GM18526 (cell line): ENCODE results near the gene ASF1A.

ENCODE experiments used
- POLR2A ChIP-seq: IDR thresholded peaks from 3 replicates; pipeline ENCODE4 v1.6.1; 2011; ENCODE audit not compliant: insufficient read length; ENCODE audit errors: extremely low read depth

The ASF1A gene

DNA sequence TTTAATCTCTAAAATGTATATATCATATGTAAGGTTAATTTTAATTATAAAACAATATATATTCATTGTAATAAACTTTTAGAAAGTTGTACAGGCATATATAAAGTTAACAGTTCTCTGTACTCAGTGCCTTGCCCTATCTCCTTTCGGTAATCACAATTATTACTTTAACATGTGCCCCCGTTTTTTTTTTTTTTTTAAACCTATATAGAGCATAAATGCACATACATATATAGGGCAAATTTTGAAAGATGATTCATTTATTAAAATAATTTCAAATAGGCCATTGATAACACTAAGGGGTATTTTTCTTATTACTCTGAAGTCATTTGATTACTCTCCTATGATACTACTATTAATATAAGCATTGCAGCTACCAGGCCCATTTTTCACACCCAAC lies 1.9 kb downstream of the ASF1A start:
- TF ChIP-seq POLR2A = no peak

DNA sequence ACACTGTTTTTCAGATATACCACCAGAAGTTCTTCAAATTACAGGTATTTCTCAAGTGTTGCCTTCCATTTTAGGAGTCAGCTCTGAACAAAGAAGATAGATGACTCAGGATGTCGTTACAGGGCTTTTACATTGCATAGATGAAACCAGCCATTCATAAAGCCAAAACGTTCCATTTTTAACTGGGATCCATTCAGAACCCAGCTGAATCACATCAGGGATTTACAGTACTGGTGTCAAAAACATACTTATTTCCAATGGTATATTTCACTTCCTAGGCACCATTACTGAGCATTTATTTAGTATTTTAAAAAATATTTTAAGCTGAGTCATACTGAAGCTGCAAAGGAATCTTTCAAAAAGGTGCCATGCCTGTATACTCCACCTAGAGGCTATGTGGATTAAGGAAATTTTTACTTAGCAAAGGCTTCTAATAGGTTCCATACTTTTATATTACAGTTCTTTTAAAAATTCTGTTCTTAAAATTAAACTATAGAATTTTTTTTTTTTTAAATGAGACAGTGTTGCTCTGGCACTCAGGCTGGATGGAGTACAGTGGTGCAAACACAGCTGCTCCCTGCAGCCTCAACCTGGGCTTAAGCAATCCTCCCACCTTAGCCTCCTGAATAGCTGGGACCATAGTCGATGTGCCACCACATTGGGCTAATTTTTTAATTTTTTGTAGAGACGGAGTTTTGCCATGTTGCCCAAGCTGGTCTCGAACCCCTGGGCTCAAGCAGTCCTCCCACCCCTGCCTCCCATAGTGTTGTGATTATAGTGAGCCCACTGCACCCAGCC lies 2.6 kb downstream of the ASF1A start:
- no peak for TF ChIP-seq POLR2A

DNA sequence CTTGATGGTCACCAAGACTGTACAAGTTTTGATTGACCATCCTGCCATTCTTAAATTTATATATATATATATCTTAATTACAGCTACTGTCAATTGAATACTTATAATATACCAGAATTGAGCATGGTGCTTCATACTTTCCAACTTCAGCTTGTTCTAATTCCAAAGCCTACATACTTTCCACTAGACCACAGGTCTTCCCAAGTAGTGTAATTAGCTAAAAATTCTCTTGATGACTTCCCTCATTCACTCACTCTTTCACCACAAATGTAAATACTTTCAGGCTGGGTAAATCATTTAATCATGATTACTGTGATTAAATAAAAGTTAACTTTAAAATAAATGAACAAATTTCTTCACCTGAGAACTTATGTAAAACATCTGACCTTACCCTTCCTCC lies 3.4 kb downstream of the ASF1A start:
- TF ChIP-seq POLR2A = no peak

DNA sequence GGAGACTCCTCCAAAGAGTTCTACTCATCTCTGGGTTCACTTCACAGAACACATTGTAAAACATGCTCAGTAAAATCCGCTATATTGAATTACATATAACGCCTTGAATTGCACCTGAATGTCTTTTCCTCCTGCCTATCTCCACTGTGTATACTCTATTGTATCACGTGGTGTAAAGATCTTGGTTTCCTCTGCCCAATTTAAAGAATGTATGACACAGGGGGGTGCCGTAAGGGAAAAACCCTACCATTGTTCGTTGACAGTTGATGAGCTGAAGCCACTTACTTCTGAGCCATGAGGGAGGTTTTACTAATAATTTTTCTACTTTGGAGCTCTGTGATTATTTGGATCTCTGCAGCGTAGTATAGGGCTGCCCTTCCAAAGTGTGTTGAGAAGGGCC lies 6.0 kb downstream of the ASF1A start:
- TF ChIP-seq POLR2A = no peak

DNA sequence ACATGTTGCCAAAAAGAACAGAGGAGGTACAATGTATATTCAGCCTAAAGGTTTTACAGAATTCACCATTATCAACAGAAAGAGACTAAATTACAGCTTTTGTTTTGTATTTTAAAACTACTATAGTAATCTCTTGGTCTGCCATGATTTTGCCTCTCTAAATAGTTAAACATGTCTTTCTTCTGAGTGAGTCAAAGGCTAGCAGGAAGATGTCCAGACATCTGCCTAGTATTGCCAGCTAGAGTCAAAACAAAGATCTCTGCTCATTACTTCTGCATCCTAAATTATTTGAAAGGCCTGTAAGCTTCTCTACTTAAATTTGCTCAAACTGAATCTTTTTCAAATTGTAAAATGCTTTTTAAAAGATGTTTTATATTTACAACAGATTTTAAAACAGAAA lies 8.8 kb downstream of the ASF1A start:
- no peak for TF ChIP-seq POLR2A

DNA sequence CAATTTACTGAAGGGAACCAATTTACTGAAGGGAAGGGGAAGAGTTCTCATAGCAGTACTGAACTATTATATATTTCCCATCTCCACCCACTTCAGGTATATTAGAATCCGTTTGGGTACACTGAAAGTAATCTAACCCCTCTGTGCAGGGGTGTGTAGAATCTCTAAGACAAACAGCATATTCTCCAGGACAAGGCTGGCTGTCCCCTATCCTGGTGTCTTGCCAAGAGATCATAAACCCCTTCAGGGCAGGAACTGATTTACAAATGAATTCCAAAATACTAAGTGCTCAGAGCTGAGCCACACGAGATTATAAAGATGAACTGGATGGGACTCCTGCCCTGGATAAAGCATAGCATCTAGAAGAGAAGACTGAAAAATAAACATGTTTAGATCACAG lies 9.2 kb downstream of the ASF1A start:
- no peak for TF ChIP-seq POLR2A

DNA sequence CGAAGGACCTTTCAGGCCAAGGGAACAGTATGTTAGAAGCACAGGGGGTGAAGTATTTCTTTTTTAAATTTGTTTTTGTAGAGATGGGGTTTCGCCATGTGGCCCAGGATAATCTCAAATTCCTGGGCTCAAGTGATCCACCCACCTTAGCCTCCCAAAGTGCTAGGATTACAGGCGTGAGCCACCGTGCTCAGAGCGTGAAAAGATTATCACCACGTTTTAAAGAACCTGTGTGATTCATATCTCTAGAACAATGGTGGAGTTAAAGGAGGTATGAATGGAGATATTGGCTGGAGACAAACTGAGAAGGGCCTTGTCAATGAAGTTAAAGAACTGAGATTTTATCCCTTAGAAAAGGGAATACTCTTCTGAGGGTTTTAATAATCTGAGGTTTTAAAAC lies 9.7 kb downstream of the ASF1A start:
- TF ChIP-seq POLR2A = no peak

DNA sequence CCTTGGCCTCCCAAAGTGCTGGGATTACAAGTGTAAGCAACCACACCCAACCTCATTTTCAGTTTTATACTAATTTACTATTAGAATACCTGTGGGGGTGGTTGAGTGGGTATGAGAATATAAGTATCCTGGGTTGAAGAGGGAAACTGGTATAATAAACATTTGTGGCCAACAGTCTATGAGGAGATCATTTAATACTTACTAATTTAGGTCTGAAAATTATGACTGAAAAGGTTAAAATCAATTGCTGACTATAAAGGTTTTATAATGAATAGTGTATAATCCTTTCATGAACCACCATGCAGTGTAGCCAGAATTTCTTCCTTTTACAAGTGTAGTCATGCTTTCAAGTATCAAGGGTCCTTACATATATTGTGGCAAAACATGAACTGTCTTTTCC lies 11.1 kb downstream of the ASF1A start:
- no peak for TF ChIP-seq POLR2A

DNA sequence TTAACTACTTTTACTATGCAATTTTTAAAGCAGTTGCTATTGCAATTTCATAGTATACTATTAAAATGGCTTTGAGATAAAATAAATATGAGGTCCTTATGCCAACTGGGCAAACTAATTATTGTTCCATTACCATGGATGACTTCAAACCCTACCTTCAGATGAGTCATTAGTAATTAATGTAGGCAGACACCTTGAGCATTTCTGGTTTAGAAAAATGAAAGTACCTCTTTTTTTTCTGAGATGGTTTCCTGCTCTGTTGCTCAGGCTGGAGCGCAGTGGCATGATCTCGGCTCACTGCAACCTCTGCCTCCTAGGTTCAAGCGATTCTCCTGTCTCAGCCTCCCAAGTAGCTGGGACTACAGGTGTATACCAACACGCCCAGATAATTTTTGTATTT lies 11.9 kb downstream of the ASF1A start:
- no peak for TF ChIP-seq POLR2A

DNA sequence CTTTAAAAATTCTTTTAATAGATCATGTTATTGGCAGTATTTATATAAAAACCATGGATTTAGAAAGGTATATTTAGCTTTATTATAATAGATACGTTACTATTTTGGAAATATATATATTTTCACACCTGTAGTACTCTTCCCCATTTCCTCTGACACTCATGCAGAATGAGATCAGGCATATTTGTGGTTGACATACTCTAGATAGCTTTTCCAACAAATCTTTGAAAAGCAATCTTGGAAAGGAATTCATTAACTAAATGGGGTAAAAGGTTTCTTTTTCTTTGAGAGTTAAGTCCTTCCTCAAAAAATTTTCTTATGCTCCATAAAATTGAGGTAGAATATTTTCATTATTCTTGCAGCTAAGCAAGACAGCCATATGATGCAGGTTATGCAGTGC lies 14.5 kb downstream of the ASF1A start:
- no peak for TF ChIP-seq POLR2A

DNA sequence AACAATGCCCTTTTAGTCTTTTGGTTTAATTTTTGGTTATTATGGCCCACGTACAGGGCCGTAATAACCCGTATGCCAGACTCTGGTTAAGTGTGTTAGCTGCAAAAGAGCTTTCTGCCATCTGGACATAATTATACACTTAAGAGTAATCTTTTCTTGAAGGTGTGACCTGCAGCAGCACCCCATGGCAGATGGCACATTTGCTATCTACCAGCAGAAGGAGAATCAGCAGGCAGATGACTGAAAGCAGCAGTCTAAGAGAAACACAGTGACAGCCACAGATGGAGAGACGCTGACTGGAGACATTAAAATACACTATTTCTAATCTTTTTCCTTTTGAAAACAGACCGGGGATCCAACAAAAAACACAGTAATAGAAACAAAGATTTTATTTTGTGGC lies 18.7 kb downstream of the ASF1A start:
- TF ChIP-seq POLR2A = no peak

DNA sequence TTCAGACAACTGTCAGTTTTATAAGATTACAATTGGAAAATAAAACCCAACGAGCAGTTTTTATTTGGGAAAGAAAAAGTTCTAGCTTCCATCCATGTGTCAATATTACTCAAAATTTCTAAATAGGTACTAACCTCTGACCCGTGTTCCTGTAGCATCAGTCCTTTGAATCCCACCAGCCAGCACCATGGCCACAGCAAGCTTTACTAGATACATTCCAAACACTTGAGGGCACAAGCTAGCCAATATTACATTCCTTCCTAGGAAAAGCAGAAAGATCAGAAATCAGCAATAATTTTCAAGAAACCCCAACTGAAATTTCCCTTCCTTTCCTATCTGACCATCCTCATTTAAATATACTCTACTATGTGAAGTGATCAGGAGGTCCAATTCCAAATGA lies 19.2 kb downstream of the ASF1A start:
- no peak for TF ChIP-seq POLR2A

DNA sequence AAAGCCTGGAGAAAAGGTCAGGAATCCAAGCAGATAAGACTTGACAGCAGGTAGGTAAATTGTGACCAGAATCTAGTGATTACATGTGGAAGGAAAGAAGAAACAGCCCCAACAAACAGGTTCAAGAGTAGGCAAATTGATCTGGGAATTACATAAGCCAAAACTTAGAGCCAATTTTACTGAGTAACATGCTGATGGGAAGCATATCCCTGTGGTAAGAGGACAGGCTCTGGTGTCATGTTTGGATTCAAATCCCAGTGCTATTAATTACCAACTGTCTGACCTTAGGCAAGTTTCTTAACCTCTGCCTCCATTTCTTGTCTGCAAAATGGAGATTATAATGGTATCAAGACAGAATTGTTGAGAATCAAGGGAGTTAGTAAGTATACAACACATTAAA lies 20.6 kb downstream of the ASF1A start:
- TF ChIP-seq POLR2A = no peak

DNA sequence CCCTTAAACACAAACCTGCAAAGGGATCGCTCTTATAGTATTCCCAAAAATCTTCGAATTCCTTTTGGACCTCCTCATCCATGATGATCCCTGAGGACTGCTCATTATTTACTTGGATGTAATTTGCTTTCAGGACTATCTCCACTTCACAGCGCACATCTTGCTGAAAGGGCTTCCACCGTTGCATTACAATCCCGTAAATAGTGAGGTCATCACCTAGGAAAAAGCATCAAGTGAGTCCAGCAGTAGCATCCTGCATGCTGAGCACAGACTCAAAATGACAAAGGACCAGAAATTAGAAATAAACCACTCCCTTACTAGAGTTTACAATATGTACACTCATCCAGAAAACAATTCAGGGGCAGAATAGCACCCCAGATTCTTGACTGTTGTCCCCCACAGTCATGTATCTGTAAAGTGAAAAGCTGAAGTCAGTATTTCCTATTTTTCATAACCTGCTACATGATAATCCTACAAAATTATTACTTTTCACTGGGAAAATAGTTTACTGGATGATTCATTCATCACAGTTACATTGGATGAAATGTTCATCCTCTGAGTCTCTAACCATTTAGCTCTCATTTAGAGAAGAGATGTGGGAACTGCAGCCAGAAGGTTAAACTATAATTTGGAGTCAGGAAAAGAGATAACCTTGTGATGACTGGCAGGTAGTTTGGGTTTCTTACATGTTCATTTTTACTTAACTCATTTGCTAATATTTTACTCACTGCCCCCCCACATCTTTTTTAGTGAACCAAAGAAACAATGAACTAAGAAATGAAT lies 23.8 kb downstream of the ASF1A start:
- TF ChIP-seq POLR2A = no peak

DNA sequence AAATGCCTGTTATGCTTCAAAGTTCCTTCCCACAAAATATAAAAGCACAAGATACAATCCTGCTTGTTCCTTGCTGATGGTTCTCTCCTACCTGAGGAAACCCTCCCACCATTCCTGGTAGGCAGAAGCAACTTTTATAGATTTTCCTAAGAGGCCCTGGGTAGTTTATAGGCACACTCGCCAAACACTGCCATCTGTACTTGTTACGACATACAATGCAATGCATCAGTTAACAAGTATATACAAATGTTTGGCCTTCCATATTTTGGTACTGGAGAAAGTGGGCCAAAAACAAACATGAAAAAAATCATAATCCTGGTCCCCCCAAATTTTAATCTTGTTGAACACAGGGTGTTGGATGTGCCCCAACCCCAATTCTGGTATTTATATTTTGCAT lies 24.4 kb downstream of the ASF1A start:
- no peak for TF ChIP-seq POLR2A

DNA sequence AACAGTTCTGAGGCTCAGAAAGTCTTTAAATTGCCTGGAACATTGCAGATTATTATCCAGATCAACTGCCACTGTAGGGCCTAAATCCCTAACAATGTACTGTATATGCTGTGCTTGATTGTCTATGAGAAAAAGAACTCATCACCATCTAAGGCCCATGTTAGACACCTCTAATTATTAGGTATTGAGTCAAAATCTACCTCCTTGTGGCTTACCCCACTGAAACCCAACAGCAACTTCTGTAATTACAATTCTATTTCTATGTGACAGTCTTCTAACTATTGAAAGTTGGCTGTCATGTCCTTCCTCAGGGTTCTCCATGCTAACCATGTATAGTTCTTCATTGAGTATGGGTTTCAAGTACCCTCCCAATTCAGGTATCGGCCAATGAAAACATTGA lies 27.1 kb downstream of the ASF1A start:
- no peak for TF ChIP-seq POLR2A

DNA sequence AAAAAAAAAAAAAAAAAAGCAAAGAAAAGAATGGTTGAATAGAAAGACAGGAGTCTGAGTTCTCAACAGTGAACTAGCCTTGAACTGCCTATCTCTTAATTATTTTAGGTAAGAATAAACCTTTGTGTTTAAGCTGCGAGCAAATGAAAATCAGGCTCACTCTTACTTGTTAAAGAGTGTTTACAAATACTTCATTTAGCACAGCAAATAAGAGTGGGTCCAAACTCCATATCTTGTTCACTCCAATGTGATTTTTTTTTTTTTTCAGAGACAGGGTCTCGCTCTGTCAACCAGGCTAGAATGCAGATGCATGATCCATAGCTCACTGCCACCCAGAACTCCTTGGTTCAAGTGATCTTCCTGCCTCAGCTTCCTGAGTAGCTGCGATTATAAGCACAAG lies 29.1 kb downstream of the ASF1A start:
- no peak for TF ChIP-seq POLR2A

DNA sequence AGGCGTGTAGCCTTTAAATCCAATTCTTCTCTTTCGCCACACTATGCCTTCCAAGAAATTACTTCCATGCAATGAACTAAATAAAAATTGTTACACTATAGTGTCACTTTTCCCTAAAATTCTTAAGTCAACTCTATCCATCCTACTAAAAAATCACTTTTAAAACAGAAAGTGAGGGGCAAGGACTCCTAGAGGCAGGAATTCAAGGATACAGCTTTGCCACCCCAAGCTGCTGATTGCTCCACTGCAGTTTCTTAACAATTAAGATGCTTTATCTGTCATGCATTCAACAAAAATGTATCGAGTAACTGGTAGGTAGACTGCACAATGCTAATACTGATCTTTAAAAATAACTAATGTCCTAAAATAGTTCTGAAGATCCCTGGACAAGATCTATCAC lies 36.7 kb downstream of the ASF1A start:
- TF ChIP-seq POLR2A = no peak
